HepG2 (cell line): ENCODE data around the gene DACH2. TPM values are rescaled to one million over a fixed set of nuclear protein-coding genes. Genes with fewer than 3 reads are reported as not detected.

Experiments used
- ATAC-seq: fragments of 200-7000 bp; cut with Tn5 transposase; 3 replicates; pipeline ENCODE4 v1.9.1; 2020; ENCODE audit warnings: mild to moderate bottlenecking, moderate library complexity
- BruUV-seq: library from RNA; stranded (reverse); fragments of 400-500 nt; replicated peaks from 2 replicates; lab custom pipeline; 2021; lab: Mats Ljungman, UMichigan
- CTCF ChIA-PET: fragments of 300-600 bp; formaldehyde crosslinking; extraction: SDS; loops from one replicate; lab custom pipeline; 2021; ENCODE audit warnings: low total read pairs, inconsistent platforms, low intra/inter-chr PET ratio; lab: Yijun Ruan, JAX
- POLR2A ChIA-PET: fragments of 350-600 bp; sonication (Branson Sonifier 250); formaldehyde crosslinking; loops from one replicate; lab custom pipeline; 2020; ENCODE audit warnings: antibody characterized with exemption, inconsistent platforms; lab: Yijun Ruan, JAX
- DNase-seq: peaks from one replicate; pipeline ENCODE4 v3.0.0-alpha.2; 2015; ENCODE audit warnings: low spot score
- FAIRE-seq: peaks from 3 replicates; lab custom pipeline; 2011; peaks lifted over from hg19 to GRCh38; lab: Jason Lieb, UNC
- H2AFZ ChIP-seq: one replicate; pipeline ENCODE4 v1.6.1; 2011; ENCODE audit warnings: low read length, inconsistent platforms
- H3K27ac ChIP-seq: fragments of 300-600 bp; 3 replicates; pipeline ENCODE4 v1.8.0; 2011; ENCODE audit warnings: mixed run types, mild to moderate bottlenecking, mixed read lengths, low read length, inconsistent platforms; ENCODE audit not compliant: insufficient read depth; ENCODE audit errors: extremely low read length
- H3K27me3 ChIP-seq, 2 experiments: fragments of 200-600 bp in 1 of 2; 2 replicates in 1 of 2; 3 replicates in 1 of 2; pipeline versions ENCODE4 v1.6.0 to v1.8.0; 2011; ENCODE audit warnings: low read length in 2 of 2, mild to moderate bottlenecking in 2 of 2, moderate library complexity in 2 of 2, inconsistent platforms in 1 of 2; ENCODE audit not compliant: insufficient read depth in 2 of 2, control insufficient read depth in 1 of 2
- H3K36me3 ChIP-seq, 2 experiments: fragments of 200-600 bp in 1 of 2; replicated peaks in 1 of 2; 2 replicates in 1 of 2; 3 replicates in 1 of 2; pipeline versions ENCODE4 v1.5.1 to v1.8.0; 2011; ENCODE audit warnings: low read length in 2 of 2, inconsistent platforms in 1 of 2; ENCODE audit not compliant: insufficient read depth in 2 of 2, control insufficient read depth in 1 of 2
- H3K4me1 ChIP-seq: 2 replicates; pipeline ENCODE4 v1.5.1; 2012; ENCODE audit warnings: low read length, inconsistent platforms; ENCODE audit not compliant: insufficient read depth
- H3K4me2 ChIP-seq: 2 replicates; pipeline ENCODE4 v1.6.0; 2011; ENCODE audit warnings: low read depth, low read length, inconsistent platforms
- H3K4me3 ChIP-seq, 3 experiments: fragments of 200-600 bp in 1 of 3; sonication (generic), shearing (Covaris generic) in 1 of 3; replicated peaks in 1 of 3; 2 replicates each; pipeline ENCODE4 v1.5.1; 2011 to 2016; ENCODE audit warnings: low read length in 3 of 3, inconsistent platforms in 2 of 3, low read depth in 2 of 3, mild to moderate bottlenecking in 2 of 3, control low read depth in 1 of 3, mixed read lengths in 1 of 3; ENCODE audit not compliant: insufficient read depth in 1 of 3
- H3K79me2 ChIP-seq: one replicate; pipeline ENCODE4 v1.6.1; 2011; ENCODE audit warnings: low read length, inconsistent platforms; ENCODE audit not compliant: insufficient read depth
- H3K9ac ChIP-seq: 2 replicates; pipeline ENCODE4 v1.6.0; 2011; ENCODE audit warnings: mild to moderate bottlenecking, low read depth, low read length, inconsistent platforms; ENCODE audit not compliant: insufficient read depth
- H3K9me3 ChIP-seq: 2 replicates; pipeline ENCODE4 v1.5.1; 2012; ENCODE audit warnings: mild to moderate bottlenecking, low read length
- H4K20me1 ChIP-seq: 2 replicates; pipeline ENCODE4 v1.6.0; 2011; ENCODE audit warnings: inconsistent platforms, mild to moderate bottlenecking, low read length, moderate library complexity; ENCODE audit not compliant: insufficient read depth
- GATAD1 ChIP-seq: IDR thresholded peaks from 2 replicates; pipeline ENCODE4 v1.6.1; 2016; ENCODE audit warnings: missing genetic modification reagents, missing compliant biosample characterization
- HNRNPH1 ChIP-seq: fragments of 200-400 bp; formaldehyde crosslinking; optimal IDR thresholded peaks from 2 replicates; pipeline ENCODE3; 2017; ENCODE audit warnings: mild to moderate bottlenecking, low read depth, low read length
- ZHX2 ChIP-seq, 2 experiments: sonication (generic) in 1 of 2; formaldehyde crosslinking in 1 of 2; IDR thresholded peaks; 2 replicates each; pipeline versions ENCODE4 v1.6.1 to v1.9.0; 2014 to 2022; ENCODE audit warnings: antibody characterized with exemption in 1 of 2, borderline replicate concordance in 1 of 2, inconsistent platforms in 1 of 2, low read depth in 1 of 2, missing genetic modification reagents in 1 of 2
- ZNF34 ChIP-seq: sonication (generic); formaldehyde crosslinking; IDR thresholded peaks from 2 replicates; pipeline ENCODE4 v1.4.0; 2020; ENCODE audit warnings: mild to moderate bottlenecking, missing genetic modification reagents, borderline replicate concordance
- ZNF710 ChIP-seq: sonication (generic); formaldehyde crosslinking; IDR thresholded peaks from 2 replicates; pipeline ENCODE4 v1.5.0; 2020; ENCODE audit warnings: mild to moderate bottlenecking, missing genetic modification reagents, borderline replicate concordance
- WGBS: methylation state at CpG from one replicate; pipeline ENCODE4 v1.1.6; 2017; ENCODE audit warnings: low lambda C conversion rate; 5-methylcytosine and 5-hydroxymethylcytosine counted together
- in situ Hi-C: cut with HindIII; loops from 2 replicates; pipeline ENCODE4 v1.10.0; 2017; ENCODE audit warnings: low pct_unique_long_range_greater_than_20kb; ENCODE audit not compliant: extremely low pct_ligation_motif_present
- intact Hi-C: fragments of 100-400 bp; cut with micrococcal nuclease; formaldehyde crosslinking; loops from one replicate; pipeline ENCODE4 v1.10.0; 2022; ENCODE audit not compliant: unreplicated experiment
- polyA plus RNA-seq, 8 experiments: library from polyadenylated mRNA; depleted of rRNA in 3 of 8; stranded (reverse) in 7 of 8; unstranded in 1 of 8; fragments of >200 nt; fragmentation: Illumina TruSeq in 4 of 8; extraction: Trizol in 4 of 8; gene quantifications; 2 replicates each; pipeline versions ENCODE4 v1.2.1 to v1.2.3, GENCODE V29; 2011 to 2016; ENCODE audit warnings: low read depth in 4 of 8, missing spikeins in 1 of 8, mixed read lengths in 1 of 8; ENCODE audit not compliant: insufficient read depth in 1 of 8
- total RNA-seq, 5 experiments: library from RNA; depleted of rRNA; stranded (reverse); fragments of >200 nt; fragmentation: Illumina TruSeq; extraction: Trizol; gene quantifications; 2 replicates each; pipeline ENCODE4 v1.2.3, GENCODE V29; 2016; ENCODE audit warnings: low read depth in 1 of 5

Gene DACH2
- total and polyA plus RNA-seq, 2 of the 13 experiments (the other 11 are each of a cell fraction or from before 2014, with no cell fraction given): not detected

DNA sequence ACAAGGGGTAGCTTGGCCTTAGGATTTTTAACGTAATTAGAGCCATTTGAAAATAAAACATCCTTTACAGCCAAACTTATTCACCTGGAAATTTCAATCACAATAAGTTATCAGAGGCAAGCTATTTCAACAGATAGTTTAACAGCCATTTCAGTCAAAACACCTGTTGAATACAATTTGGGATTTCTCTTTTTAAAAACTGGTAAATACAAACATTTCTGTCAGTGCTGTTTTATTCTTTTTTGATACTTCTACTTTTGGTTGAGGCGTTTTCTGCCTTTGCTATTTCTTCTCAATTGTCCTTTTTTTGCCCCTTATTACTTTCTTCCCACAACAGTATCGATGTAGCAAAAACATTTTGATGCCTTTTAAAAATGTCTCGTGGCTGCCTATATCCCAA is 2.1 kb upstream of the DACH2 start:
- no peak for ATAC-seq
- TF ChIP-seq GATAD1 (CRISPR knock-in tag) (no peak), HNRNPH1 (no peak), ZNF710 (no peak), ZNF34 (CRISPR knock-in tag) (no peak), ZHX2 (IDR thresholded peaks at IDR 0.05; ENCODE audit: low read depth) (no peak), ZHX2 (CRISPR knock-in tag; IDR thresholded peaks at IDR 0.05; ENCODE audit: borderline replicate concordance) (no peak)
- no peak for FAIRE-seq
- in situ Hi-C loops: no loop called here
- H3K9ac ChIP-seq: no peak overlapping the region
- H3K4me3 ChIP-seq: no peak overlapping the region
- DNase-seq: no peak
- no peaks in the 10 kb centered on the region for H3K36me3 ChIP-seq
- BruUV-seq: no TSS peak
- no peaks in the 10 kb centered on the region for H3K9me3 ChIP-seq
- H3K4me2 ChIP-seq: no peak overlapping the region
- ChIA-PET POLR2A (no interaction called here), CTCF (no interaction called here)
- peaks cover 0 to 16% of the 10 kb centered on the region in 2 experiments; a peak in 1 of 5 replicates for H3K27me3 ChIP-seq
- H3K4me1 ChIP-seq: peaks cover 6% of the 10 kb centered on the region; the same call in 1 of the 2 replicates
- 2% methylated on average over 4 of the region's 4 CpGs for WGBS
- no peaks in the 10 kb centered on the region for H3K79me2 ChIP-seq
- H4K20me1 ChIP-seq: no peaks in the 10 kb centered on the region
- H3K27ac ChIP-seq: no peak overlapping the region
- H2AFZ ChIP-seq: no peak overlapping the region
- intact Hi-C loops: no loop called here
